ENCODE data around the gene VAV1. TPM values are rescaled to one million over a fixed set of nuclear protein-coding genes. Genes with fewer than 3 reads are reported as not detected.

VAV1 gene, protein sequence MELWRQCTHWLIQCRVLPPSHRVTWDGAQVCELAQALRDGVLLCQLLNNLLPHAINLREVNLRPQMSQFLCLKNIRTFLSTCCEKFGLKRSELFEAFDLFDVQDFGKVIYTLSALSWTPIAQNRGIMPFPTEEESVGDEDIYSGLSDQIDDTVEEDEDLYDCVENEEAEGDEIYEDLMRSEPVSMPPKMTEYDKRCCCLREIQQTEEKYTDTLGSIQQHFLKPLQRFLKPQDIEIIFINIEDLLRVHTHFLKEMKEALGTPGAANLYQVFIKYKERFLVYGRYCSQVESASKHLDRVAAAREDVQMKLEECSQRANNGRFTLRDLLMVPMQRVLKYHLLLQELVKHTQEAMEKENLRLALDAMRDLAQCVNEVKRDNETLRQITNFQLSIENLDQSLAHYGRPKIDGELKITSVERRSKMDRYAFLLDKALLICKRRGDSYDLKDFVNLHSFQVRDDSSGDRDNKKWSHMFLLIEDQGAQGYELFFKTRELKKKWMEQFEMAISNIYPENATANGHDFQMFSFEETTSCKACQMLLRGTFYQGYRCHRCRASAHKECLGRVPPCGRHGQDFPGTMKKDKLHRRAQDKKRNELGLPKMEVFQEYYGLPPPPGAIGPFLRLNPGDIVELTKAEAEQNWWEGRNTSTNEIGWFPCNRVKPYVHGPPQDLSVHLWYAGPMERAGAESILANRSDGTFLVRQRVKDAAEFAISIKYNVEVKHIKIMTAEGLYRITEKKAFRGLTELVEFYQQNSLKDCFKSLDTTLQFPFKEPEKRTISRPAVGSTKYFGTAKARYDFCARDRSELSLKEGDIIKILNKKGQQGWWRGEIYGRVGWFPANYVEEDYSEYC
- total RNA-seq: not detected in 2 replicates

DNA sequence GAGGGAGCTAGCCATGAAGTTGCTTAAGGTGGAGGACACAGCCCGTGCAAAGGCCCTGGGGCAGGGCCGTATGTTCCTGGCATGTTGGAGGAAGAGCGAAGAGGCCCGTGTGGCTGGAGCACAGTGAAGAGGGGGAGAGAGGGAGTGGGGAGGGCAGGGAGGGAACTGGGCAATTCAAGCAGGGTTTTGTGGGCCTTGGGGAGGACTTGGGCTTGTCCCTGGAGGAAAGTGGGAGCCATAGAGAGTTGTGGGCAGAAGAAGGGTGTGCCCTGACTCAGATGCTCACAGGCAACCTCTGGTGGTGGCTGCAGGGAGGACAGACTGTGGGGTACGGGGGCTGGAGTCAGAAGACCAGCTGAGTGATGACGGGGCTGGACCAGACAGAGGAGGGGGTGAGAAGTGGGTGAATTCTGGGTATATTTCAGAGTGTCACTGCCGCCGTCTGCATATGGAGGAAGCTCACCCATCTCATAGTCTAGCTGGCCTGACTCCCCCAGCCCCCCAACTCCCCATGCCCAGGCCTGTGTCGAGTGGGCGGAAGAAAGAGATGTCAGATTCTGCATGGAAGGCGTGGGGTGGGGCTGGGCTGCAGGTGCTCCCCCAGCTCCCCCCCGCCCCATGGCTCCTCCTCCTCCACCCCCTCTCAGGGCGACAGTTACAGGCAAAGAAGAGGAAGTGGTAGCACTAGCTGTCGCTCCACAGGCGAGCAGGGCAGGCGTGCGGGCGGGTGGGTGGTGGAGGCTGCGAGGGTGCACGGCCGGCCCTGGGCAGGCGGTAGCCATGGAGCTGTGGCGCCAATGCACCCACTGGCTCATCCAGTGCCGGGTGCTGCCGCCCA, at the start of gene VAV1:
VAV1 (plus strand) TSS at position 681 of the 838 bp plus-strand sequence; CDS start at position 781, 100 bp downstream.

DNA sequence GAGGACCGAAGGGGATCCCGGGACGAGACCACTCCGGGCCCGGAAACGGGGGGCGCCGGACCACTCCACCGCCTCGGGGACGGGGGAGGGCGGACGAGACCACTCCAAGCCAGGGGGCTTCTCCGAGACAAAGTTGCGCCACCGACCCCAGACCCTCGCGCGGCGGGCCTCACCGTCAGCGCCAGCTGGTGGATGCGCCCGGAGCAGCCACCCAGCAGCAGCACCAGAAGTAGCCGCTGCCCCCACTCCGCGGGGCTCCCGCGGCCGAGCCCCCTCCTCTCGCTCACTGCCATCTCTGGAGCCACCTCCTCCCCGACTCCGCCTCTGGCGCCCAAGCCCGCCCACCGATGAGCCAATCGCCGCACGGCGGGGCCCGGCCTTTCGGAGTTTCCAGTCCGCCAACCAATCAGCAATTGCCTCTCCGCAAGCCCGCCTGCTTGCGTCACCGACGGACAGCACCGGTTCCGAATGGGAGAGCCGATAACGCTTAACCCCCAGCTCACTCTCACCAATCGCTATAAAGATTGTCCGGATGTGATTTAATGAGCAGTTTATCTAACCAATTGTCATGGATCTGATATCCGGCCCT, 35.1 kb upstream of the VAV1 start, which contains the start of gene GPR108:
GPR108 (minus strand) TSS at position 297 of the 589 bp plus-strand sequence; CDS start at position 293, 4 bp downstream.

DNA sequence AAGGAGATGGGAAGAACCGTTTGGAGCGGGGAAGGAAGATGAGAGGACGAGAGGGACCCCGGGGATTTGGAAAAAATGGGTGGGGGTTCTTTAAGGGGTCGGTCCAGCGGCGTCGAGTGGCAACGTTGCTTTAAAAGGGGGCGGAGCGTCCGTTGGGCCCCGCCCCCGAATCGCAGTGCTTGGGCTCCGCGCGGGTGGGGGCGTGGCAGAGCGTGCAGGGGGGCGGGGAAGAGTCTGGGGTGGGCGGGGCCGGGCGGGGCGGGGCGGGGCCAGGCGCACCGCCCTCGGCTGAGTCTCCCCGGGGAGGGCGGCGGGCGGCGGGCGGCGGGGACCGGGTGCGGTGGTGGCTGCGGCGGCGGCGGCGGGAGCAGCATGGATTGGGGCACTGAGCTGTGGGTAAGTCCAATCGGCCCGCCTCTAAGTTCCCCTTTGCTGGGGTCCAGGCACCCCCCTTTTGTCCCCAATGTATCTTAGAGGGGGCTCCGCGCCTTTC, 33.1 kb upstream of the VAV1 start, which contains the start of gene TRIP10:
TRIP10 (plus strand) TSS at position 291 of the 493 bp plus-strand sequence; CDS start at position 373, 82 bp downstream.

DNA sequence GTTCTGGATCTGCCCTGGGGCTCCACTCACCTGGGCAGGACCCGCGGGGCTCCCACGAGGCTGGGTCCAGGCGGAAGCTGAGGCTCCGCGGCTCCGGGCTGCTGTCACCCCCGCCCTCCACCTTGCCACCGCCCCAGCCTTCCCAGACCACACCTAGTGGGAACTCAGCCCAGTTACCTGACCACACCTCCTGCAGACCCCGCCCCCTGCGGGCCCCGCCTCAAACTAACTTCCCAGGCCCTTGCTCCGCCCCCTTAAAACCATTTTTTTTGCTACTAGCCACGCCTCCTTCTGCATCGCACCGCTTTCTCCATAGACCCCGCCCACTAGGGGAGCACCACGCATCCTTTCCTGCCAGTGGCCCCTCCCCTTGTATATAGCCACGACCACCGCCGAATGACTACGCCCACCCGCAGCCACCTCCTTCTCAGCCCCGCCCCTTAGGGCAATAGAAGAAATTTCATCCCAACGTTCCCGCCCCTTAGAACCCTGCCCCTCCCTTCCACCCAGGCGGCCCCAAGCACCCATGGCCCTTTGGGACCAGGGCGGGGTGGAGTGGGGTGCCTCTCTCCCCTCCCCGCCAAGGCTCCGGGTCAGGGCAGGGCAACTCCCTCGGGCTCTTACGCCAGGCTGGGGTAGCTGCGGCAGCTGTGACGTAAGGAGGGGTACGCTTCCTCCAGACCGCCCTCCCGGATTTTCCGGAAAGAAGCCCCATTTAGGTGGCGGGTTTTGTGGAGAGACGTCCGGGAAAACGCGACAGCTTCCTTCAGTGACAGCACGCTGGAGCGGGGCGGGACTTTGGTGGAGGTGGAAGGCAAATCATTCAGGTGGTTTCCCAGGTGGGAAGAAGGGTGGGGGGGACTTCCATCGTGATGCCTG, 4.9 kb upstream of the VAV1 start, which contains the start of gene SH2D3A:
SH2D3A (minus strand) TSS at position 79 of the 879 bp plus-strand sequence. CDS start 3,687 bp downstream, outside the sequence.

DNA sequence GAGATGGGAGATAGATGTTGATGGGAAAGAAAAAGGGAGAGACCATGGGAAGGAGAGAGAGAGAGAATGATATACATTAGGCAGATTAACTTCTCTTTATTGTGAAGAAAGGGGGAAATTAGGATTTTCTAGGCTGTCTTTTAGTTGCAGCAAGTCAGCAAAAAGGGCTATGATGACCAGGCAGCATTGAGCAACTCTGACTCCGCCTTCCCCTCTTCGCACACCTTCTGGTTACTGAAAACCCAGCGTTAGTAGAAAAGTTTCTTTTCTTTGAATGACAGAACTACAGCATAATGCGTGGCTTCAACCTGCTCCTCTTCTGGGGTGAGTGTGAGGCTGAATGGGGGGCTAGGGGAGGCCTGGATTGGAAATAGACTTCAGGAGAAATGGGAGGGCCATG, 114.8 kb downstream of the VAV1 start, which contains the start of gene ADGRE1:
ADGRE1 (plus strand) TSS at position 264 of the 400 bp plus-strand sequence; CDS start at position 294, 30 bp downstream.

Other genes with a start within 250 kb of the VAV1 start
- 0.40 and 0.79 TPM in 2 replicates for gene TNFSF9, start 241.7 kb upstream of the VAV1 start, total RNA-seq
- not detected in 2 replicates for gene CD70, start 181.6 kb upstream of the VAV1 start, total RNA-seq
- not detected in 2 replicates for gene TNFSF14, start 102.5 kb upstream of the VAV1 start, total RNA-seq
- 0.14 and 0.27 TPM in 2 replicates for gene C3, start 52.1 kb upstream of the VAV1 start, total RNA-seq
- gene GPR108, start 35.1 kb upstream of the VAV1 start, total RNA-seq: 33.0 and 38.7 TPM in 2 replicates
- 51.2 and 53.1 TPM in 2 replicates for gene TRIP10, start 33.0 kb upstream of the VAV1 start, total RNA-seq
- gene SH2D3A, start 5.3 kb upstream of the VAV1 start, total RNA-seq: 0.07 TPM in 1 of 2 replicates, not detected in the other
- gene ADGRE1, start 114.9 kb downstream of the VAV1 start, total RNA-seq: not detected in 2 replicates
- gene MBD3L2B, start 248.7 kb downstream of the VAV1 start, total RNA-seq: not detected in 2 replicates

Measured in thoracic aorta endothelial cell (primary cell).